Astrocyte (in vitro differentiated cells and primary cell): ENCODE data around the gene CABCOCO1.

Source experiments
- CTCF ChIP-seq: IDR thresholded peaks from 2 replicates; pipeline ENCODE4 v1.5.1; 2011; ENCODE audit warnings: low read depth, mild to moderate bottlenecking, inconsistent platforms, low read length, moderate library complexity; ENCODE audit not compliant: insufficient read depth
- EZH2 ChIP-seq: IDR thresholded peaks from 2 replicates; pipeline ENCODE4 v1.6.1; 2012; ENCODE audit warnings: mild to moderate bottlenecking, low read length, inconsistent platforms; ENCODE audit not compliant: insufficient read depth

DNA sequence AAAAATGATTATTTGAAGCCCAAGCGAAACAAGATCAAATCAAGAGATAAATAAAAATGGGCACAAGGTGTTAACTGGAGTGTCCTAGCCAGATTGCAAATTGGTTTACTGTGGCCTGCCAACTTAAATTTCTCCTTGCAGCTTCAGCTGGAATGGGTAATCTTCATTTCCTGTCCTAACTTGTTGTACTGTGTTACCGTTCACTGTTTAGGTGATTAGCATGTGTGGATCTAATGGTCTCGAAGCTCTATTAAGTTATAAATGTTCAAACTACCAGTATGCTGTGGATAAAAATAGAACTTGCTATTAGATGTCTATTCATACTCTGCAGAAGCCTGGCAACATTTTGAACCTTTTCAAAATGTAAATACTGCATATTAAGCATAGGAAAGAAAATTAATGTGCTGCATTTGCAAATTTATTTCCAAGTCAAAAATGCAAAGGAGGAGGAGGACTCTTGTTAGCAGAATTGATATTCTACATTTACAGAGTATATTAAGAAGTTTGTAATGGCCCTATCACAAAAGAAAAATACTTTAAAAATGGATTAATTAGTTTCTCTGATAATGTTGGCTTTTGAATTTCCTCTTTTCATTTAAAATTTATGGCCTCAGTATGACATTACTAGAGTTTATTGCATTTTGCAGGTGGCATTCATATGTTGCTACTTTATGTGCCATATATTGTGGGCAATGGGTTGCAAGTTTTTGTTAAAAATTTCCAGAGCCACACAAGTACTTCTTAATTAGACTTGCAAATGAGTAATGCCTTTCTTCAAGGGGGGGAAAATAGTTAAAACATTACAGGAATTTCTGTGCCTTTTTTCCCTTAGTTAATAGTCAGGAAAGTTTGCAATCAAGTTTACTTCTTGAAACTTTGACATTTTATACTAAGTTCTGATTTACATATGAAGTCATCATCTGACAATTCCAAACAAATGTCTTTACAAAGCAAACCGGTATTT is 92.1 kb downstream of the CABCOCO1 start:
- TF ChIP-seq CTCF (no peak), EZH2 (no peak)
